ENCODE measurements around the gene KIAA1755.

DNA sequence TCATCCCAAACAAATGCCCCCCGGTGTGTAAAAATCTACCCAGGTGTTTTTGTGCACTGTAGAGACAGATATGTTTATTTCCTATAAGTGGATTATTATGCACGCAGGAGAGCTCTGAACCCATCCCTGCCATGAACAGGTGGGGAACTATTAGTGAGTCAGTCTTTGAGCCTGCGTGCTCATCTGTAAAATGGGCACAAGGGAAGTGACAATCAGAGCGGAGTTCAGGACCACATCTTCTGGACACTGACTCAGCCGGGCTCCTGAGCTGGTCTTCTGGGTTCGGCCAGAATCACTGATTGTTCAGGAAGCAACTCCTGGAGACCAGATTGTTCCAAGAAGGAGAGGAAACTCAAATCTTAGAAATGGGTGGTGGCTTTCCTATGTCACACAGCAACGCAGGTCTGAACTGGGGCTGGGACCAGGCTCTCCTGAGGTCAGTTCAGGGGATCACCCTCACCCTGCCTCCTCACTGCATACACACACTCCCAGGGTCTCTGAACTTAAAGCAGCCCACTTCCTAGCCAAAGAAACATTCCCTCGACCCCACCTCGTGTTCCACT is 68.1 kb downstream of the KIAA1755 start:
- TF ChIP-seq KHSRP (IDR thresholded peaks at IDR 0.05), result no peak
- no peak for TF ChIP-seq BMI1 (IDR thresholded peaks at IDR 0.05; ENCODE audit: low read length)

Measured in K562 (cell line).